ENCODE measurements around the gene AOC2. TPM values are rescaled to one million over a fixed set of nuclear protein-coding genes. Genes with fewer than 3 reads are reported as not detected.
A peak's percentile ranks its signal among the peaks of the same experiment; 100 is the strongest.

The AOC2 gene
- total and polyA plus RNA-seq, 2 donors (not counting 1 experiment from before 2014, with no cell fraction given) = 0.12 to 0.33 TPM

DNA sequence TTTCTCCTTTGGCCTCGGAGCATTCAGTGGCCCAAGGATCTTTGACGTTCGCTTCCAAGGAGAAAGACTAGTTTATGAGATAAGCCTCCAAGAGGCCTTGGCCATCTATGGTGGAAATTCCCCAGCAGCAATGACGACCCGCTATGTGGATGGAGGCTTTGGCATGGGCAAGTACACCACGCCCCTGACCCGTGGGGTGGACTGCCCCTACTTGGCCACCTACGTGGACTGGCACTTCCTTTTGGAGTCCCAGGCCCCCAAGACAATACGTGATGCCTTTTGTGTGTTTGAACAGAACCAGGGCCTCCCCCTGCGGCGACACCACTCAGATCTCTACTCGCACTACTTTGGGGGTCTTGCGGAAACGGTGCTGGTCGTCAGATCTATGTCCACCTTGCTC, 8.0 kb downstream of the AOC2 start:
- Histone ChIP-seq H3K9me3 (ENCODE audit: control insufficient read depth, insufficient read depth, low read depth, low read length) (no peaks in the 10 kb centered on the region), H3K36me3 (ENCODE audit: control insufficient read depth, insufficient read depth, low read length) (no peaks in the 10 kb centered on the region), H3K79me2 (ENCODE audit: control insufficient read depth, insufficient read depth, low read length) (no peaks in the 10 kb centered on the region), H3K9ac (ENCODE audit: insufficient read depth, low read length) (no peak overlapping the region), H3K27ac (ENCODE audit: insufficient read depth, low read length) (no peak overlapping the region), H3K4me2 (ENCODE audit: extremely low read depth, insufficient read depth, low read length) (no peak overlapping the region), H3K4me1 (ENCODE audit: control insufficient read depth, extremely low read depth, insufficient read depth, low read length) (peaks cover 2% of the 10 kb centered on the region), H2AFZ (ENCODE audit: low read length) (no peak overlapping the region), H3K27me3 (ENCODE audit: control insufficient read depth, insufficient read depth, low read length) (peaks cover 6% of the 10 kb centered on the region), H4K20me1 (ENCODE audit: control insufficient read depth, extremely low read depth, insufficient read depth, low read length) (no peaks in the 10 kb centered on the region), H3K4me3 (replicated peaks in 1 of 4; ENCODE audit: control extremely low read depth in 1 of 4, insufficient read depth in 1 of 4, low read depth in 3 of 4, low read length in 4 of 4) (no peak overlapping the region)
- TF ChIP-seq EZH2 (IDR thresholded peaks at IDR 0.05; ENCODE audit: low read length, missing control alignments) (no peak), CTCF (conservative IDR thresholded peaks at IDR 0.05 in 1 of 2, IDR thresholded peaks at IDR 0.05 in 1 of 2; ENCODE audit: low read depth in 1 of 2, low read length in 2 of 2) (no peak)
- no peak for DNase-seq (ENCODE audit: low read depth in 2 of 2)

GRCh38 chr17:42853004-42853403, 8.6 kb downstream of the AOC2 start:
- Histone ChIP-seq H3K79me2 (ENCODE audit: control insufficient read depth, insufficient read depth, low read length) (no peaks in the 10 kb centered on the region), H2AFZ (ENCODE audit: low read length) (no peak overlapping the region), H3K4me2 (ENCODE audit: extremely low read depth, insufficient read depth, low read length) (no peak overlapping the region), H3K9ac (ENCODE audit: insufficient read depth, low read length) (no peak overlapping the region), H3K27ac (ENCODE audit: insufficient read depth, low read length) (no peak overlapping the region), H3K4me3 (replicated peaks in 1 of 4; ENCODE audit: control extremely low read depth in 1 of 4, insufficient read depth in 1 of 4, low read depth in 3 of 4, low read length in 4 of 4) (no peak overlapping the region), H3K27me3 (ENCODE audit: control insufficient read depth, insufficient read depth, low read length) (peaks cover 6% of the 10 kb centered on the region), H3K9me3 (ENCODE audit: control insufficient read depth, insufficient read depth, low read depth, low read length) (no peaks in the 10 kb centered on the region), H3K36me3 (ENCODE audit: control insufficient read depth, insufficient read depth, low read length) (no peaks in the 10 kb centered on the region), H4K20me1 (ENCODE audit: control insufficient read depth, extremely low read depth, insufficient read depth, low read length) (no peaks in the 10 kb centered on the region), H3K4me1 (ENCODE audit: control insufficient read depth, extremely low read depth, insufficient read depth, low read length) (peaks cover 2% of the 10 kb centered on the region)
- TF ChIP-seq CTCF (conservative IDR thresholded peaks at IDR 0.05 in 1 of 2, IDR thresholded peaks at IDR 0.05 in 1 of 2; ENCODE audit: low read depth in 1 of 2, low read length in 2 of 2) (no peak), EZH2 (IDR thresholded peaks at IDR 0.05; ENCODE audit: low read length, missing control alignments) (no peak)
- no peak for DNase-seq (ENCODE audit: low read depth in 2 of 2)

- H3K79me2 ChIP-seq (ENCODE audit: control insufficient read depth, insufficient read depth, low read length) = no peaks in the 10 kb centered on the region
- H3K4me2 ChIP-seq (ENCODE audit: extremely low read depth, insufficient read depth, low read length) = no peak overlapping the region
- no peaks in the 10 kb centered on the region for H3K9me3 ChIP-seq (ENCODE audit: control insufficient read depth, insufficient read depth, low read depth, low read length)
- H3K36me3 ChIP-seq (ENCODE audit: control insufficient read depth, insufficient read depth, low read length) = no peaks in the 10 kb centered on the region
- TF ChIP-seq CTCF (conservative IDR thresholded peaks at IDR 0.05 in 1 of 2, IDR thresholded peaks at IDR 0.05 in 1 of 2; ENCODE audit: low read depth in 1 of 2, low read length in 2 of 2) (no peak), EZH2 (IDR thresholded peaks at IDR 0.05; ENCODE audit: low read length, missing control alignments) (no peak)
- H3K27me3 ChIP-seq (ENCODE audit: control insufficient read depth, insufficient read depth, low read length) = peaks cover 6% of the 10 kb centered on the region
- H2AFZ ChIP-seq (ENCODE audit: low read length) = peak overlapping the region; percentile 4
- peaks cover 2% of the 10 kb centered on the region for H3K4me1 ChIP-seq (ENCODE audit: control insufficient read depth, extremely low read depth, insufficient read depth, low read length)
- no peak for DNase-seq (ENCODE audit: low read depth in 2 of 2)
- H4K20me1 ChIP-seq (ENCODE audit: control insufficient read depth, extremely low read depth, insufficient read depth, low read length) = no peaks in the 10 kb centered on the region
- H3K27ac ChIP-seq (ENCODE audit: insufficient read depth, low read length) = no peak overlapping the region
- no peak overlapping the region for H3K9ac ChIP-seq (ENCODE audit: insufficient read depth, low read length)
- no peak overlapping the region for H3K4me3 ChIP-seq (replicated peaks in 1 of 4; ENCODE audit: control extremely low read depth in 1 of 4, insufficient read depth in 1 of 4, low read depth in 3 of 4, low read length in 4 of 4)
Observed at GRCh38 chr17:42853597-42853967, 9.2 kb downstream of the AOC2 start.

Data from fibroblast of lung (primary cell).